Neural progenitor cell (in vitro differentiated cells): Measurements from ENCODE around the gene LGALS13.

Source experiments
- CTCF ChIP-seq: fragments of 200-600 bp; sonication (generic); IDR thresholded peaks from 2 replicates; pipeline ENCODE4 v1.5.1; 2017; ENCODE audit warnings: antibody characterized with exemption, mild to moderate bottlenecking
- EZH2 ChIP-seq: fragments of 200-600 bp; sonication (generic); IDR thresholded peaks from 2 replicates; pipeline ENCODE4 v1.6.1; 2017; ENCODE audit warnings: antibody characterized with exemption, mild to moderate bottlenecking, moderate library complexity
- EZH2phosphoT487 ChIP-seq: fragments of 200-600 bp; sonication (generic); IDR thresholded peaks from 2 replicates; pipeline ENCODE4 v1.6.1; 2017; ENCODE audit warnings: antibody characterized with exemption

- TF ChIP-seq CTCF (no peak), EZH2 (no peak), EZH2phosphoT487 (no peak)
Measured at GRCh38 chr19:39587496-39587895, 14.8 kb upstream of the LGALS13 start.
